ENCODE measurements around the gene MDC1. TPM values are rescaled to one million over a fixed set of nuclear protein-coding genes. Genes with fewer than 3 reads are reported as not detected.

MDC1 gene
- polyA plus RNA-seq, 1 donor (not counting 4 experiments of a cell fraction or from before 2014, with no cell fraction given), result 6.9 TPM

GRCh38 chr6:30681766-30682142 is 35.3 kb downstream of the MDC1 start:
- Histone ChIP-seq H3K4me1 (ENCODE audit: control insufficient read depth, extremely low read depth, insufficient read depth, low read length) (peaks cover 29% of the 10 kb centered on the region), H3K27me3 (ENCODE audit: control insufficient read depth, extremely low read depth, insufficient read depth, low read length) (no peaks in the 10 kb centered on the region), H3K27ac (ENCODE audit: control insufficient read depth, insufficient read depth, low read length) (peak overlapping the region; percentile 94), H3K9ac (ENCODE audit: control insufficient read depth, extremely low read depth, insufficient read depth, low read length) (peak overlapping the region; percentile 97), H4K20me1 (ENCODE audit: control insufficient read depth, extremely low read depth, insufficient read depth, low read length) (peaks cover 32% of the 10 kb centered on the region), H2AFZ (ENCODE audit: control insufficient read depth, low read length) (no peak overlapping the region), H3K9me1 (ENCODE audit: control insufficient read depth, extremely low read depth, insufficient read depth, low read length) (no peaks in the 10 kb centered on the region), H3K4me2 (ENCODE audit: control insufficient read depth, extremely low read depth, insufficient read depth, low read depth, low read length) (peak overlapping the region; percentile 100), H3K4me3 (ENCODE audit: control insufficient read depth in 2 of 3, extremely low read depth in 1 of 3, insufficient read depth in 2 of 3, low read depth in 1 of 3, low read length in 3 of 3) (peak overlapping the region; percentile 68 to 94 (median 82)), H3K79me2 (ENCODE audit: control insufficient read depth, insufficient read depth, low read length) (peaks cover 82% of the 10 kb centered on the region), H3K36me3 (ENCODE audit: control insufficient read depth in 2 of 2, extremely low read depth in 1 of 2, insufficient read depth in 2 of 2, low read length in 2 of 2) (peaks cover 21 to 50% of the 10 kb centered on the region in 2 experiments), H3K9me3 (ENCODE audit: control insufficient read depth, low read depth, low read length) (no peaks in the 10 kb centered on the region)
- FAIRE-seq (no peak), DNase-seq (ENCODE audit: low read depth, low spot score) (no peak)
- TF ChIP-seq EZH2 (IDR thresholded peaks at IDR 0.05; ENCODE audit: low read length), result no peak
- TF ChIP-seq, protein P1, sequence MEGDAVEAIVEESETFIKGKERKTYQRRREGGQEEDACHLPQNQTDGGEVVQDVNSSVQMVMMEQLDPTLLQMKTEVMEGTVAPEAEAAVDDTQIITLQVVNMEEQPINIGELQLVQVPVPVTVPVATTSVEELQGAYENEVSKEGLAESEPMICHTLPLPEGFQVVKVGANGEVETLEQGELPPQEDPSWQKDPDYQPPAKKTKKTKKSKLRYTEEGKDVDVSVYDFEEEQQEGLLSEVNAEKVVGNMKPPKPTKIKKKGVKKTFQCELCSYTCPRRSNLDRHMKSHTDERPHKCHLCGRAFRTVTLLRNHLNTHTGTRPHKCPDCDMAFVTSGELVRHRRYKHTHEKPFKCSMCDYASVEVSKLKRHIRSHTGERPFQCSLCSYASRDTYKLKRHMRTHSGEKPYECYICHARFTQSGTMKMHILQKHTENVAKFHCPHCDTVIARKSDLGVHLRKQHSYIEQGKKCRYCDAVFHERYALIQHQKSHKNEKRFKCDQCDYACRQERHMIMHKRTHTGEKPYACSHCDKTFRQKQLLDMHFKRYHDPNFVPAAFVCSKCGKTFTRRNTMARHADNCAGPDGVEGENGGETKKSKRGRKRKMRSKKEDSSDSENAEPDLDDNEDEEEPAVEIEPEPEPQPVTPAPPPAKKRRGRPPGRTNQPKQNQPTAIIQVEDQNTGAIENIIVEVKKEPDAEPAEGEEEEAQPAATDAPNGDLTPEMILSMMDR (optimal IDR thresholded peaks at IDR 0.05 in 1 of 3, IDR thresholded peaks at IDR 0.05 in 1 of 3, conservative IDR thresholded peaks at IDR 0.05 in 1 of 3; ENCODE audit: extremely low read depth in 1 of 3, insufficient read depth in 2 of 3, low read length in 3 of 3), result no peak
- dilution Hi-C loops (cut with MboI; ENCODE audit: extremely low pct_ligation_motif_present, low sequenced_read_pairs), result no loop called here

GRCh38 chr6:30679765-30680535 is 37.1 kb downstream of the MDC1 start:
- Histone ChIP-seq H3K9me3 (ENCODE audit: control insufficient read depth, low read depth, low read length) (no peaks in the 10 kb centered on the region), H3K27me3 (ENCODE audit: control insufficient read depth, extremely low read depth, insufficient read depth, low read length) (no peaks in the 10 kb centered on the region), H2AFZ (ENCODE audit: control insufficient read depth, low read length) (no peak overlapping the region), H3K9ac (ENCODE audit: control insufficient read depth, extremely low read depth, insufficient read depth, low read length) (peak overlapping the region; percentile 5), H3K27ac (ENCODE audit: control insufficient read depth, insufficient read depth, low read length) (peak overlapping the region; percentile 3), H3K4me1 (ENCODE audit: control insufficient read depth, extremely low read depth, insufficient read depth, low read length) (peaks cover 29% of the 10 kb centered on the region), H3K4me2 (ENCODE audit: control insufficient read depth, extremely low read depth, insufficient read depth, low read depth, low read length) (peak overlapping the region; percentile 82), H3K4me3 (ENCODE audit: control insufficient read depth in 2 of 3, extremely low read depth in 1 of 3, insufficient read depth in 2 of 3, low read depth in 1 of 3, low read length in 3 of 3) (peak overlapping the region; percentile 7 to 61 (median 49)), H3K9me1 (ENCODE audit: control insufficient read depth, extremely low read depth, insufficient read depth, low read length) (no peaks in the 10 kb centered on the region), H4K20me1 (ENCODE audit: control insufficient read depth, extremely low read depth, insufficient read depth, low read length) (peaks cover 32% of the 10 kb centered on the region), H3K79me2 (ENCODE audit: control insufficient read depth, insufficient read depth, low read length) (peaks cover 66% of the 10 kb centered on the region), H3K36me3 (ENCODE audit: control insufficient read depth in 2 of 2, extremely low read depth in 1 of 2, insufficient read depth in 2 of 2, low read length in 2 of 2) (peaks cover 26 to 57% of the 10 kb centered on the region in 2 experiments)
- DNase-seq (ENCODE audit: low read depth, low spot score), result no peak
- no peak for TF ChIP-seq EZH2 (IDR thresholded peaks at IDR 0.05; ENCODE audit: low read length)
- TF ChIP-seq, protein P1 (optimal IDR thresholded peaks at IDR 0.05 in 1 of 3, IDR thresholded peaks at IDR 0.05 in 1 of 3, conservative IDR thresholded peaks at IDR 0.05 in 1 of 3; ENCODE audit: extremely low read depth in 1 of 3, insufficient read depth in 2 of 3, low read length in 3 of 3), result no peak
- FAIRE-seq, result no peak
- dilution Hi-C loops (cut with MboI; ENCODE audit: extremely low pct_ligation_motif_present, low sequenced_read_pairs), result no loop called here

All from keratinocyte (primary cell).